GM12891 (cell line): ENCODE data around the gene MGA.

Source experiments
- PAX5 ChIP-seq: IDR thresholded peaks from 2 replicates; pipeline ENCODE4 v1.6.1; 2011; ENCODE audit warnings: low read length, moderate library complexity, mild to moderate bottlenecking; ENCODE audit not compliant: insufficient read depth, severe bottlenecking
- POLR2A ChIP-seq: IDR thresholded peaks from 2 replicates; pipeline ENCODE4 v1.6.1; 2011; ENCODE audit warnings: low read depth, low read length, control low read depth
- POLR2AphosphoS5 ChIP-seq: IDR thresholded peaks from 2 replicates; pipeline ENCODE4 v1.6.1; 2011; ENCODE audit warnings: low read depth, low read length, control low read depth
- POU2F2 ChIP-seq: IDR thresholded peaks from 2 replicates; pipeline ENCODE4 v1.6.1; 2011; ENCODE audit warnings: low read depth, mild to moderate bottlenecking, control low read depth, low read length, moderate library complexity
- SPI1 ChIP-seq: IDR thresholded peaks from 2 replicates; pipeline ENCODE4 v1.6.1; 2011; ENCODE audit warnings: low read depth, low read length, control low read depth
- TAF1 ChIP-seq: IDR thresholded peaks from 2 replicates; pipeline ENCODE4 v1.6.1; 2011; ENCODE audit warnings: low read depth, low read length, control low read depth

- TF ChIP-seq POLR2AphosphoS5 (no peak), POLR2A (no peak), TAF1 (no peak), POU2F2 (no peak), SPI1 (no peak), PAX5 (no peak)
Measured at GRCh38 chr15:41683955-41684354, 23.8 kb downstream of the MGA start.
